GM18508 (cell line): ENCODE results near the gene LSM8.
"Not testable (repeated sequence)": the region's sequence is repeated elsewhere in the genome, so short reads cannot be mapped to it uniquely, and the experiment has no call there.

Experiments used
- ATAC-seq: cut with Tn5 transposase; IDR thresholded peaks from one replicate; pipeline ENCODE4 v1.9.1; 2021; ENCODE audit warnings: moderate number of reproducible peaks; ENCODE audit not compliant: insufficient read depth, unreplicated experiment

The LSM8 gene

GRCh38 chr7:118183786-118184564 lies at the start of gene LSM8:
Gene LSM8, plus strand, starts transcription at chr7:118184164. Its CDS starts 60 bp downstream, at chr7:118184224.
- peak; percentile 95 for ATAC-seq

DNA sequence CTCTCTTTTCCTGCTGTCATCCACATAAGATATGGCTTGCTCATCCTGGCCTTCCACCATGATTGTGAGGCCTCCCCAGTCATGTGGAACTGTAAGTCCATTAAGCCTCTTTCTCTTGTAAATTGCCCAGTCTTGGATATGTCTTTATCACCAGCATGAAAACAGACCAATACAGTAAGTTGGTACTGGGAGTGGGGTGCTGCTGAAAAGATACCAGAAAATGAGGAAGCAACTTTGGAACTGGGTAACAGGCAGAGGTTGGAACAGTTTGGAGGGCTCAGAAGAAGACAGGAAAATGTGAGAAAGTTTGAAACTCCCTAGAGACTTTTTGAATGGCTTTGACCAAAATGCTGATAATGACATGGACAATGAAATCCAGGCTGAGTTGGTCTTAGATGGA lies 49.5 kb upstream of the LSM8 start:
- not testable (repeated sequence) for ATAC-seq

GRCh38 chr7:118140468-118140867 lies 43.5 kb upstream of the LSM8 start:
- no peak for ATAC-seq

DNA sequence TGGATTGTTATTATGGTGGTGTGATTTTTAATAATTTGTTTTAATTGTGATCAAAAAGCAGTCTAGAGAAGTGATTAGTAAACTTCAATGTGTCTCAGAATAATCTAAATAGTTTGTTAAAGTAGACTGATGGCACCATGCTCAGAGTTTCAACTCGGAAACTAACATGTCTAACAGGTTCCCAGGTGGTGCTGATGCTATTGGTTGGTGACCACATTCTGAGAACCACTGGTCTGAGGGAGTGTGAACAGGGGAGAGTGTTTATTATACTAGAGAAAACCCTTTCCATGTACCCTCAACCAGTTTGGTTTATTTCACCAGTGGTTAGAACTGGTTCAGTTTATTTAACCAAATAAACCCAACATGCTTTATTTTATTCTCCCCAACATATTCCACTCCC lies 42.0 kb upstream of the LSM8 start:
- no peak for ATAC-seq

- ATAC-seq = no peak
Observed at GRCh38 chr7:118148930-118149329, 35.0 kb upstream of the LSM8 start.

DNA sequence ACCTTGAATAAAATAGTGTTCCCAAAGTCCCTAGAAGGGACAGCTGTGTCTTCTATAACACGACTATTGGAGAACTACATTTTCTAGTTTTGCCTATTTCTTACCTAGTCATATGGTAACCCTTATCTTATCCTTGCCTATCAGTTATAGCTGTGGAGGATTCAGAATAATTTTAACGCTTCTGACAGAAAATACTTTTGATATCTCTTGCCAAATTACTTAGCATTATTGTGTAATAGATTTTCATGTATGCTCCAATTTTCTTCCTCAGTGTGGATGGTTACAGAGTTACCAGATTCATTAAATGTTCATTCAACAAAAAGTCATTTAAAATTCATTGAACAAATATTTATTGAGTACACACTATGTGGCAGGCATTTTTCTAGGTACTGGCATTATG lies 34.6 kb upstream of the LSM8 start:
- no peak for ATAC-seq

- ATAC-seq = no peak
Observed at GRCh38 chr7:118151671-118152070, 32.3 kb upstream of the LSM8 start.

GRCh38 chr7:118152149-118152548 lies 31.8 kb upstream of the LSM8 start:
- ATAC-seq = no peak

DNA sequence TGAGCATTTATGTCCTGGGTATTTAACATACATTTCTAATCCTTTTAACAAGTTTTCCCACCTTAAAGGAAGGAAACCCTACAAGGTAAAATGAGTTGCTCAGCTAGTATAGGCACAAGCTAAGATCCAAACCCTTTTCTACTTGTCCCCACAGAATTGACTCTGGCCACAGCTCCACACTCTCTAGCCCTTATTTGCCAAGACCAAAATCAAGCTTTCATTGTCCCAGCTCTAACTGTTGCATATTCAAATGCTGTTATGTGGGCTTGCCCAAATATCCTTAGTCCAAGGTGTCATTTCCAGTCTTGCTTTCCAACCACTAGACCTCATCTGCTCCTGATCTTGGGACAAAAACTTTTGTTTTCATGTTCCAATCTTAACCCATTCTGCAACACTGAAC lies 31.3 kb upstream of the LSM8 start:
- ATAC-seq = no peak

DNA sequence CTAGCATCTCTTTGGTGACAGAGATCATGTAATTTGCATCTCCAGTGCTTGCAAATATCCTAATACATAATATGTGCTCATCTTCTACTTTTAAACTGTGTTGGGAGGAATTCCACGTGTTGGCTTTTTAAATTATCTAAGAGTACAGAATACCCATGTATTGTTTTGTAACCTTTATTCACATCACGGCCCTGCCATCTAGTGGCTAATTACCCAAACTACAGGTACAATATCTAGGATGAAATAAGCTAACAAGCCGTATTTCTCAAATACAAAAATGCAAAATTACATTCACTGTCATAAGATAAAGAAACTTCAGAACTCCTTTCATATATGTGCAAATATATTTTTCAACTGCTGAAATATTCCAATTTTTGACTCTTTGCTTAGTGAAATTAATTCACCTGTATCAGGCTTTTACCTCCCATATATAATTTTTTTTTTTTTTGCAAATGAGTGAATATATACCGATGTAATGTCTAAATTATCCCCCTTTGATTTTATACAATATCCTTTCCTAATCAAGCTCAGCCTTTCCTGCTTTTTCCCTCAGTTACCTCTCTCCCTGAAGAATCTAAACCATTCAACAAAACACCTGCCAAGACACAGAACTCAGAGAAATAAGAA lies 30.3 kb upstream of the LSM8 start:
- no peak for ATAC-seq

DNA sequence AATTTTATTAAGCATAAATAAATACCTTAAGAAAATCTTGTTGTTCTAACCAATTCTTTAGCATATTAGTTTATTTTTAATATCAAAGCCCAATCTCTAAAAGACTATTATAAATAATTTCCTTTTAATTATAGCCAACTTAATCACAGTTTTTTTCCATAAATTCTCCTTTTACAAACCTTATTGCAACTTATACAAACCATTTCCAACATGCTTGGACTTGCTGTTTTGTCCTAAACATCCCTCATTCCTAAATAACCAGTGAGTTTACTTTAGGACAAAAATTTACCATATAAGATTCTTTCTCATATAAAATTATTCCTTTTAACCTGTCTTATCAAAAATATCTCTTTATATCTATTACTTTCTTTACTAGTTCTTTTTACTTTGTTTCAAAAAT lies 25.2 kb upstream of the LSM8 start:
- no peak for ATAC-seq

DNA sequence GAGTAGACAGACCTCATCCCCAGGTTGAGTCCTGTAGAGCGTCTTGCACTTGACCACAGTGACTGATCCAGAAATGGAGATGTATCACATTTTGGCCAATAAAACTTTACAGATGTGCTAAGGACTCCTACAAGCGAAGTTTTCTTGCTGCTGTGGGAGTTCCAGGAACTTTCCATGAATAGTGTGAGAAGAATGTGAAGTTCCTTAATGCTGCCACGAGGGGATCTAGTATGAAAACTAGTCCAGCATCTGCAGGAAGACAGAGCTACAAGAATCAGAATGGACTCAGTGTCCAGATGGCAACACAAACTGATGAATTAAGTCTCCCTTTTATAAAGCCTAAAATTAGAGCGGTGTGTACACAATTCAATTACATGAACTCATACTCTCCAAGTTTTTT lies 14.8 kb upstream of the LSM8 start:
- no peak for ATAC-seq

DNA sequence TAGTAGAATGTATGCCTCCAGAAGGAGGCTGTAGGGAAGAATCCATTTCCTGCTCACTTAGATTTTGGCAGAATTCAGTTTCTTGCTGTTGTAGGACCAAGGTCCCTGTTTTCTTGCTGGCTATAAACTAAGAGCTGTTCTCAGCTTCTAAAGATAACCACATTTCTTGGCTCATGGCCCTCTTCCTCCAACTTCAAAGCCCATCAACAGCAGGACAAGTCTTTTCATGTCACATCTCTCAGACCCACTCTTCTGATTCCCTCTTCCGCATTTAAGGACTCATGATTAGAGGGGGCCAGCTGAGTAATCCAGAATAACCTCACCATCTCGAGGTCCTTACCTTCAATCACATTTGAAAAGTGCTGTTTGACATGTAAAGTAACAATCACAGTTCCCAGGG lies 8.2 kb upstream of the LSM8 start:
- ATAC-seq = no peak

GRCh38 chr7:118179191-118179590 lies 4.8 kb upstream of the LSM8 start:
- no peak for ATAC-seq

DNA sequence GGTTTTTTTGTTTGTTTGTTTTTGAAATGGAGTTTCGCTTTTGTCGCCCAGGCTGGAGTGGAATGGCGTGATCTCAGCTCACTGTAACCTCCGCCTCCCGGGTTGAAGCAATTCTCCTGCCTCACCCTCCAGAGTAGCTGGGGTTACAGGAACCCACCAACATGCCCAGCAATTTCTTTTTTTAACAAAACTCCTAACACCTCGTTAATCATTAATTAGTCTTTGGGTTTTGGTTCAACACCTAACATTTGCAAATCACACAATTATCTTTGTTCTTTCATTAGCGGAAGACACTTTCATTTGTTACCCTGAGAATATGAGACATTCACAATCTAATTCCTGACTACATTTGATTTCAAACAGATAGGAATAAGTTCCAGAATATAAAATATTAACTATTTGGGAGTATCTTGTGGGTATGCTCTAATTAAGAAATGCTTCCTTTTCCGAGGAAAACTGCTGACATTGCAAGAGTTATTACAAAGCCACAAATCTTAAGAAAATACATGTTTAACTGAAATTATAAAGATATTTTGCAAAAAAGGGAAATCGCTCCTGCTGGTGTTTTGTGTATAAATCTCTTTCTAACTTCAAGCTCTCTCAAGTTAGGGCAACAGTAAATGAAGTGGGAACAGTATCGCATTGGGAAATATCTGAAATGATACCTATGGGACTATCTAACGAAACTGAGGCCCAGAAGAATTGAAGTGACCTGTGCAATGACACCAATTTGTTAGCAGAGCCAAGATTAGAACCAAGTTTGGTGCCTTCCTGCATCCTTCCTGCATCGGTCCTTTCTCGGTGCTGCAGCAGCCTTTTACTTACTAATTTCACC lies 1.2 kb upstream of the LSM8 start:
- no peak for ATAC-seq

DNA sequence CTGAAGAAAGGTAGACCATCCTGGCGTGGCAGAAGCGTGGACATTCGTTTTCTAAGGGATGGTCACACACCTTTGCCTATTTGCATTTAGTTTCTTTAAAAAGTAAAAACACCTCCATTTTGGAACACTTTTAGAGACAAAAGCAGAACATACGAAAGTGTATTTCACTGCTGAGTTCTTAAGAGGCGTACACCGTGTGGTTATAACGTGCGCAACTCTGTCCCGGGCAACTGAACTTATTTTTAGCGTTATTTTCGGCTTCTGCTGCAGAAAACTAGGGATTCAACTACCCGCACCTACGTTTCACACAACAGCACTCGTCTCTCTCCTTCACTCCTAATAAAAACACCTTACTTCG lies 557 bp upstream of the LSM8 start:
- no peak for ATAC-seq

DNA sequence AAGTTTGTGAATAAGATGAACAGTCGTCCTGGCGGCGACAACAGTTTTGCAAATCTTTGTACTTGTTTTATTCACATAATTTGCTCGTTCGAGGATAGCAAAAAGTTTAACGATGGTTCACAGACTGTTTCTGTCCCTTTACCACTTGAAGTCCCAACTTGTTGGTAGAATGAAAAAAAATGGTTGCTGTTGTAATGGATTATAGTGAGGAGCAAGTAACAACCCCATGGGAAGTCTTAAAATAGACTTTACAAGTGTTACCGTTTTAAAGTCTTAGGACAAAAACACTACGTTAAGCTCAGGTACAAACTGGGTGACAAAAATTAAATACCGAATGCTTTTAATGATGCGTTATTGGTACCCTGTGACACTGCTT lies 589 bp downstream of the LSM8 start:
- ATAC-seq = no peak

- no peak for ATAC-seq
Observed at GRCh38 chr7:118185163-118185860, 1.3 kb downstream of the LSM8 start.

GRCh38 chr7:118186501-118186900 lies 2.5 kb downstream of the LSM8 start:
- ATAC-seq = no peak

GRCh38 chr7:118194571-118194970 lies 10.6 kb downstream of the LSM8 start:
- ATAC-seq = no peak
